BE2C (cell line): ENCODE results near the gene KIF5A.

Experiments
- DNase-seq: peaks from one replicate; pipeline ENCODE4 v3.0.0-alpha.2; 2020
- H3K27me3 ChIP-seq: fragments of 250-450 bp; sonication (Bioruptor Pico); 2 replicates; pipeline ENCODE4 v1.5.1; 2020; ENCODE audit warnings: mild to moderate bottlenecking
- H3K36me3 ChIP-seq: fragments of 250-450 bp; sonication (Bioruptor Pico); 2 replicates; pipeline ENCODE4 v1.5.1; 2020; ENCODE audit warnings: mild to moderate bottlenecking
- H3K4me1 ChIP-seq: fragments of 250-450 bp; sonication (Bioruptor Pico); 2 replicates; pipeline ENCODE4 v1.5.1; 2020
- H3K4me3 ChIP-seq: 2 replicates; pipeline ENCODE4 v1.5.1; 2011; ENCODE audit warnings: low read depth, low read length
- H3K9me3 ChIP-seq: fragments of 250-450 bp; sonication (Bioruptor Pico); 2 replicates; pipeline ENCODE4 v1.5.1; 2020
- TF ChIP-seq, protein P1 (sequence below): IDR thresholded peaks from 2 replicates; pipeline ENCODE4 v1.5.1; 2012; ENCODE audit warnings: mild to moderate bottlenecking, low read depth, low read length

Gene KIF5A

GRCh38 chr12:57600395-57600794 lies 50.6 kb downstream of the KIF5A start:
- Histone ChIP-seq H3K36me3 (no peaks in the 10 kb centered on the region), H3K4me3 (no peak overlapping the region), H3K27me3 (no peaks in the 10 kb centered on the region), H3K9me3 (no peaks in the 10 kb centered on the region), H3K4me1 (peaks cover 4% of the 10 kb centered on the region; the same call in 1 of the 2 replicates)
- no peak for DNase-seq
- TF ChIP-seq, protein P1, sequence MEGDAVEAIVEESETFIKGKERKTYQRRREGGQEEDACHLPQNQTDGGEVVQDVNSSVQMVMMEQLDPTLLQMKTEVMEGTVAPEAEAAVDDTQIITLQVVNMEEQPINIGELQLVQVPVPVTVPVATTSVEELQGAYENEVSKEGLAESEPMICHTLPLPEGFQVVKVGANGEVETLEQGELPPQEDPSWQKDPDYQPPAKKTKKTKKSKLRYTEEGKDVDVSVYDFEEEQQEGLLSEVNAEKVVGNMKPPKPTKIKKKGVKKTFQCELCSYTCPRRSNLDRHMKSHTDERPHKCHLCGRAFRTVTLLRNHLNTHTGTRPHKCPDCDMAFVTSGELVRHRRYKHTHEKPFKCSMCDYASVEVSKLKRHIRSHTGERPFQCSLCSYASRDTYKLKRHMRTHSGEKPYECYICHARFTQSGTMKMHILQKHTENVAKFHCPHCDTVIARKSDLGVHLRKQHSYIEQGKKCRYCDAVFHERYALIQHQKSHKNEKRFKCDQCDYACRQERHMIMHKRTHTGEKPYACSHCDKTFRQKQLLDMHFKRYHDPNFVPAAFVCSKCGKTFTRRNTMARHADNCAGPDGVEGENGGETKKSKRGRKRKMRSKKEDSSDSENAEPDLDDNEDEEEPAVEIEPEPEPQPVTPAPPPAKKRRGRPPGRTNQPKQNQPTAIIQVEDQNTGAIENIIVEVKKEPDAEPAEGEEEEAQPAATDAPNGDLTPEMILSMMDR, result no peak

GRCh38 chr12:57602544-57602943 lies 52.7 kb downstream of the KIF5A start:
- no peaks in the 10 kb centered on the region for H3K9me3 ChIP-seq
- TF ChIP-seq, protein P1, result no peak
- DNase-seq, result no peak
- H3K4me3 ChIP-seq, result no peak overlapping the region
- H3K4me1 ChIP-seq, result peaks cover 7% of the 10 kb centered on the region; the same call in 1 of the 2 replicates
- no peaks in the 10 kb centered on the region for H3K36me3 ChIP-seq
- H3K27me3 ChIP-seq, result no peaks in the 10 kb centered on the region

GRCh38 chr12:57603324-57603723 lies 53.5 kb downstream of the KIF5A start:
- Histone ChIP-seq H3K4me1 (peaks cover 7% of the 10 kb centered on the region; the same call in 1 of the 2 replicates), H3K4me3 (no peak overlapping the region), H3K36me3 (no peaks in the 10 kb centered on the region; the same call in 1 of the 2 replicates), H3K27me3 (no peaks in the 10 kb centered on the region), H3K9me3 (no peaks in the 10 kb centered on the region)
- DNase-seq, result no peak
- TF ChIP-seq, protein P1, result no peak

DNA sequence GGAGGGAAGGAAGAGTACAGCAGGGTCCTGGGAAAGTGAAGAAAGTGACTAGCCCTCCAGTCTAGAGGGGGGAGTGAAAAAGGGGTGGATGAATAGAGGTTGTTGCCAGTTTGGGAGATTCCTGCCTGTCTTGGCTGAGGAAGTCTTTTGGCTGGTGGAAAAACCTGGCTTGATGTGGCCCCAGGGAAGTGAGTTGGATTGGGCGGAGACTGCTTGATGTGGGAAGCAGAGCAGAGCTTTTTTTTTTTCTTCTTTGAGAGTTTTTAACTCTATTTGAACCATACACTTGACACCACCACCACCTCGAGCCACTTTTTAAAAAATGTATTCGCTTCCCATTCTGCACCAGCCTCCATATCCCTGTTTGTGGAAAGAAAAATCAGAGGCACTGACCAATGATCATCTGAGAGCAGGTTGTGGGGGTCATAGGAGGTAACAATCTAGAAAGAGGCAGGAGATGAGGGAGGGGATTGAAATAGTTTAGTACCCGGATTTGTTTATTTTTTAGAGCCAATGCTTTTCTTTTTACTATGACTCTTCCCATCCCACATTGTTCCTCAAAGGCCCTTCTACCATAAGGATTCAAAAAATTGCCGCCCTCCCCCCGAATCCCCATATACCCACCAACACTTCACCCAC lies 54.1 kb downstream of the KIF5A start:
- H3K36me3 ChIP-seq, result peaks cover 3% of the 10 kb centered on the region; the same call in 1 of the 2 replicates
- no peak for DNase-seq
- peak overlapping the region; percentile 92 for H3K4me3 ChIP-seq
- TF ChIP-seq, protein P1, result no peak
- peaks cover 7% of the 10 kb centered on the region; the same call in 1 of the 2 replicates for H3K4me1 ChIP-seq
- no peaks in the 10 kb centered on the region for H3K9me3 ChIP-seq
- H3K27me3 ChIP-seq, result no peaks in the 10 kb centered on the region

- Histone ChIP-seq H3K4me3 (peak within 1 kb of the TSS; percentile 92), H3K36me3 (peaks cover 7% of the 10 kb centered on the region; the same call in 1 of the 2 replicates), H3K27me3 (no peaks in the 10 kb centered on the region), H3K4me1 (peaks cover 7% of the 10 kb centered on the region; the same call in 1 of the 2 replicates), H3K9me3 (no peaks in the 10 kb centered on the region)
- DNase-seq, result peak; percentile 58
- TF ChIP-seq, protein P1, result no peak
Measured at GRCh38 chr12:57604454-57604991, 54.7 kb downstream of the KIF5A start, which contains the start of gene DTX3. DTX3 (plus strand) TSS chr12:57604824; CDS start chr12:57606518, 1,694 bp downstream.
